Measurements from ENCODE around the gene PCDH10. TPM values are rescaled to one million over a fixed set of nuclear protein-coding genes. Genes with fewer than 3 reads are reported as not detected.

The PCDH10 gene
- total RNA-seq, 2 donors from 2014 or later: 3.9 to 7.2 TPM

DNA sequence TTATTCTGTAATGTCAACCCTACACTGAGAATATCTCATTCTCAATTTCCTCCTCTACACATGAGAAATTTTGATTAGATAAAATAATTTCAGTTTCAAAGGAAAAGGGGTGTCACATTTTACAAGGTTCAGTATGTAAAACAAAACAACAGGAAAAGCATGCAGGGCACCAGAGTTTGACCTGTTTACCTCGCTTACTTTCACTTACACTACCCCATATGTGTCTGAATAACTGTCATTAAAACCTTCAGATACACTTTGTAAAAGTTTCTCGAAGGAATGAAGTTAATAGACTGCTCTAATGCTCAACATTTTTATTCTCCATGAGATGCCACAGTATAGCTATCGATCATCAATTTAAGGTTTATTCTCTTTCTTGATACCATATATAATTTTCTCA is 12.3 kb upstream of the PCDH10 start:
- no peak overlapping the region for H3K4me3 ChIP-seq
- H3K4me1 ChIP-seq (replicated peaks): no peaks in the 10 kb centered on the region
- WGBS: 91% methylated on average over 3 of the region's 3 CpGs
- no peak for TF ChIP-seq POLR2AphosphoS5 (IDR thresholded peaks at IDR 0.05)
- no peak for TF ChIP-seq POLR2A (IDR thresholded peaks at IDR 0.05)
- TF ChIP-seq, protein P1, sequence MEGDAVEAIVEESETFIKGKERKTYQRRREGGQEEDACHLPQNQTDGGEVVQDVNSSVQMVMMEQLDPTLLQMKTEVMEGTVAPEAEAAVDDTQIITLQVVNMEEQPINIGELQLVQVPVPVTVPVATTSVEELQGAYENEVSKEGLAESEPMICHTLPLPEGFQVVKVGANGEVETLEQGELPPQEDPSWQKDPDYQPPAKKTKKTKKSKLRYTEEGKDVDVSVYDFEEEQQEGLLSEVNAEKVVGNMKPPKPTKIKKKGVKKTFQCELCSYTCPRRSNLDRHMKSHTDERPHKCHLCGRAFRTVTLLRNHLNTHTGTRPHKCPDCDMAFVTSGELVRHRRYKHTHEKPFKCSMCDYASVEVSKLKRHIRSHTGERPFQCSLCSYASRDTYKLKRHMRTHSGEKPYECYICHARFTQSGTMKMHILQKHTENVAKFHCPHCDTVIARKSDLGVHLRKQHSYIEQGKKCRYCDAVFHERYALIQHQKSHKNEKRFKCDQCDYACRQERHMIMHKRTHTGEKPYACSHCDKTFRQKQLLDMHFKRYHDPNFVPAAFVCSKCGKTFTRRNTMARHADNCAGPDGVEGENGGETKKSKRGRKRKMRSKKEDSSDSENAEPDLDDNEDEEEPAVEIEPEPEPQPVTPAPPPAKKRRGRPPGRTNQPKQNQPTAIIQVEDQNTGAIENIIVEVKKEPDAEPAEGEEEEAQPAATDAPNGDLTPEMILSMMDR (IDR thresholded peaks at IDR 0.05): no peak
- H3K27me3 ChIP-seq (replicated peaks; ENCODE audit: insufficient read depth): no peaks in the 10 kb centered on the region
- H3K36me3 ChIP-seq: no peaks in the 10 kb centered on the region
- H3K9me3 ChIP-seq: no peaks in the 10 kb centered on the region
- intact Hi-C loops (cut with DNase I): no loop called here
- no peak for DNase-seq (ENCODE audit: low spot score)
- H3K27ac ChIP-seq: no peak overlapping the region

DNA sequence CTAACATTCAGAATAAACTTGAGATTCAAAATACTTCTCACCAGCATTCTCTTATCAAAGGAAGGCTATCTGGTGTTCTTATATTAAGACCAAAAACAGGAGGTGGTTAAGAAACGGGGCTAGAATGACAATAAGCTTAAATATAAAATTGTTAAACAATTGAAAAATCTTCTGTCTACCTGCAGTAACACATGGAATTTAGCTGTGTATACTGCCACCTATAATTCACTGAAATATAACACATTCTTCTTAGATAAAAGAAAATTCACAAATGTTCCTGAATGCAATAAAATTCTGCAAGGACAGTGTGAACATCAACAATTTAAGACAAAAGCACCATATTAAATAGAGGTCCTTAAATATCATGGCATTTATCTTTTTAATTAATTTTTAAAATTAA is 11.5 kb upstream of the PCDH10 start:
- no peaks in the 10 kb centered on the region for H3K27me3 ChIP-seq (replicated peaks; ENCODE audit: insufficient read depth)
- TF ChIP-seq POLR2AphosphoS5 (IDR thresholded peaks at IDR 0.05) (no peak), POLR2A (IDR thresholded peaks at IDR 0.05) (no peak)
- TF ChIP-seq, protein P1 (IDR thresholded peaks at IDR 0.05): no peak
- intact Hi-C loops (cut with DNase I): no loop called here
- 48% methylated on average over 1 of the region's 1 CpG for WGBS
- no peaks in the 10 kb centered on the region for H3K4me1 ChIP-seq (replicated peaks)
- no peaks in the 10 kb centered on the region for H3K36me3 ChIP-seq
- DNase-seq (ENCODE audit: low spot score): no peak
- no peaks in the 10 kb centered on the region for H3K9me3 ChIP-seq
- no peak overlapping the region for H3K4me3 ChIP-seq
- no peak overlapping the region for H3K27ac ChIP-seq

DNA sequence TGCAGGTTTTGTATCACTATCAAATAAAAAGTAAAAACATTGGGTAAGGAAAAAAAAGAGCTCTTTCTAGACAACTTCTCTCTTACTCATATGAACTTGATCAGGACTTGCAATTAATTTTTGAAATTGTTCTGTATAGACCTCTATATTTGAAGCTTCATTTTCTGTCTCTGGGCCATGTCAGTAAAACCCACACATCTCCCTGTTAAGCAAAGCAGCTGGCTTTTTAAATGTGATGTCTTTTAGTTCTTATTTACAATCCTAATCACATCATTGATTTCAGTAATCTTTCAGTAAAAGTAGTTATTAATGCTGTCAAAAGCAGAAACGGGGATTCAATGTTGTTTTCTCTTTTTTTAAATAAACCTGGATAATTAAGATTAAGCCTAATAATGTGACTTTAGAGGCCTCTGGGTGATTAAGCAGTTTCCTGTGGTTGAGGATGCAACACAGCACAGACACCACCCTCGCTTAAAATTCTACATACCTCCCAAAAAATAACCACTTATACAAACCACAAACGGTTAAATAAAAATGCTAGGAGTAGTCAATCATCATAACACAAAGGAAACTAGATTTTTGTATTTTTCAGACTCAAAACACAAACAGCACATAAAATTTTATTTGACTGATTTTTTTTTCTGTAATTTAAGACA is 5.2 kb upstream of the PCDH10 start:
- intact Hi-C loops (cut with DNase I): loop anchor here (10.0 kb wide), 2 partner anchors 341 to 1761 kb away; no protein-coding TSS in a partner anchor
- Histone ChIP-seq H3K36me3 (no peaks in the 10 kb centered on the region), H3K27ac (no peak overlapping the region), H3K4me1 (replicated peaks) (peaks cover 3% of the 10 kb centered on the region), H3K4me3 (no peak overlapping the region), H3K9me3 (no peaks in the 10 kb centered on the region), H3K27me3 (replicated peaks; ENCODE audit: insufficient read depth) (peaks cover 2% of the 10 kb centered on the region)
- TF ChIP-seq, protein P1 (IDR thresholded peaks at IDR 0.05): no peak
- TF ChIP-seq POLR2A (IDR thresholded peaks at IDR 0.05) (no peak), POLR2AphosphoS5 (IDR thresholded peaks at IDR 0.05) (no peak)
- DNase-seq (ENCODE audit: low spot score): no peak
- 74% methylated on average over 3 of the region's 3 CpGs for WGBS

DNA sequence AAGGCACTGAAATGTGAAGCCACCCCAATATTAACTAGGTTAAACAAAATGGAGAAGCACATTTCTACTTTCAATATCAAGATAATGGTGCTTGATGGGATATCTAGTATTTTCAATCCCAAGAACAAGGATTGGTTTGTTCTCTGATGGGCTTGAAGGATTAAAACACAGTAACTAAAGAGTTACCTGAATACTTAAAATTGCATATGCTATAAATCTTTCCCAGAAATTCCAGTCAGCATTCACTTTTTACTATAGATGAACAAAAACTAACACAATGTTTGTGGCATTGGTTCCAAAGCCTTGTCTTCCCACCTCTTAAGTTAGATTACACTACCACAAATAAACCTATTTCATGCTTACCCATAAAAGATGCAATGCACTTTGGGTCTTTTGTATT is 3.9 kb upstream of the PCDH10 start:
- TF ChIP-seq POLR2AphosphoS5 (IDR thresholded peaks at IDR 0.05) (no peak), POLR2A (IDR thresholded peaks at IDR 0.05) (no peak)
- TF ChIP-seq, protein P1 (IDR thresholded peaks at IDR 0.05): no peak
- intact Hi-C loops (cut with DNase I): loop anchor here (10.0 kb wide), 2 partner anchors 340 to 1760 kb away; no protein-coding TSS in a partner anchor
- H3K27me3 ChIP-seq (replicated peaks; ENCODE audit: insufficient read depth): peaks cover 5% of the 10 kb centered on the region

More for the DNA sequence above, 3.9 kb upstream of the PCDH10 start:
- Histone ChIP-seq H3K4me1 (replicated peaks) (peaks cover 3% of the 10 kb centered on the region), H3K4me3 (no peak overlapping the region), H3K9me3 (no peaks in the 10 kb centered on the region), H3K27ac (no peak overlapping the region), H3K36me3 (no peaks in the 10 kb centered on the region)
- no peak for DNase-seq (ENCODE audit: low spot score)
